Liver (tissue), 3 donors: ENCODE measurements around the gene GSTA3.

Experiments
- CTCF ChIP-seq: fragments of 150-350 bp; IDR thresholded peaks from 2 replicates; pipeline ENCODE4 v1.5.1; 2017; ENCODE audit warnings: improper control_type of control experiment, low read depth, low read length; ENCODE audit not compliant: missing input control
- RAD21 ChIP-seq, 2 donors: IDR thresholded peaks; 2 replicates each; pipeline ENCODE4 v1.6.1; 2016; ENCODE audit warnings: antibody characterized with exemption in 2 of 2, mild to moderate bottlenecking in 2 of 2
- SP1 ChIP-seq: IDR thresholded peaks from 2 replicates; pipeline ENCODE4 v1.6.1; 2018; ENCODE audit warnings: antibody characterized with exemption, mild to moderate bottlenecking
- YY1 ChIP-seq: IDR thresholded peaks from 2 replicates; pipeline ENCODE4 v1.6.1; 2016; ENCODE audit warnings: antibody characterized with exemption, mild to moderate bottlenecking
- donor health status: healthy.
- donor health status: healthy.

DNA sequence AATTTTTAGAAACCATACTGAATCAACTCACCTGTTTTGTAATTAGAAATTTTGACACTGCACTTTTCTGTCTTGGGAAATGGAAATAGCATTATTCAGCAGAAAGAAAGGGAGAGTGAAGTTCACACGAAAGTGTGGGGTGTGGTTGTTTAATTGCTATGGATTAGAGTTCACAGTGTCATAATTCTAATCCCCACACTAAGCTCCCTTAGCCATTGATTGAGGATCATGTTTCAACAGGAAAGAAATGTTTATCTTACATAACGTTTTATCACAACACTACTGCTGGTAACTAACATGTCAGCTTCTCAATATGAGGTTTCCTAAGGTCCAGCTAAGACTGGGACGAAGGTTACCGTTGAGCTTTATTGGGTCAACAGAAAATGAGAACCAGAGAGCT, 37.5 kb downstream of the GSTA3 start:
- TF ChIP-seq CTCF (no peak), SP1 (no peak), YY1 (no peak), RAD21 (IDR thresholded peaks at IDR 0.05) (no peak)
